WERI-Rb-1 (cell line): ENCODE data around the gene MFSD6.
A peak's percentile ranks its signal among the peaks of the same experiment; 100 is the strongest.
"Not testable (repeated sequence)": the region's sequence is repeated elsewhere in the genome, so short reads cannot be mapped to it uniquely, and the experiment has no call there.

Experiments used
- DNase-seq: peaks from one replicate; pipeline ENCODE4 v3.0.0-alpha.2; 2020
- H3K27ac ChIP-seq: fragments of 250-450 bp; sonication (Bioruptor Pico); 2 replicates; pipeline ENCODE4 v1.5.1; 2020; ENCODE audit warnings: mild to moderate bottlenecking, moderate library complexity
- H3K27me3 ChIP-seq: fragments of 250-450 bp; sonication (Bioruptor Pico); 2 replicates; pipeline ENCODE4 v1.5.1; 2021; ENCODE audit warnings: mild to moderate bottlenecking, low read depth, moderate library complexity; ENCODE audit not compliant: insufficient read depth, severe bottlenecking
- H3K36me3 ChIP-seq: fragments of 250-450 bp; sonication (Bioruptor Pico); 2 replicates; pipeline ENCODE4 v1.5.1; 2020; ENCODE audit warnings: mild to moderate bottlenecking, moderate library complexity
- H3K4me3 ChIP-seq: 2 replicates; pipeline ENCODE4 v1.5.1; 2011; ENCODE audit warnings: low read depth, mild to moderate bottlenecking, control low read depth, low read length
- H3K9me3 ChIP-seq: fragments of 250-450 bp; sonication (Bioruptor Pico); 2 replicates; pipeline ENCODE4 v1.5.1; 2021; ENCODE audit warnings: mild to moderate bottlenecking, moderate library complexity; ENCODE audit not compliant: severe bottlenecking
- CTCF ChIP-seq: IDR thresholded peaks from 2 replicates; pipeline ENCODE4 v1.5.1; 2011; ENCODE audit warnings: low read depth, mild to moderate bottlenecking, control low read depth, inconsistent platforms, low read length

The MFSD6 gene

DNA sequence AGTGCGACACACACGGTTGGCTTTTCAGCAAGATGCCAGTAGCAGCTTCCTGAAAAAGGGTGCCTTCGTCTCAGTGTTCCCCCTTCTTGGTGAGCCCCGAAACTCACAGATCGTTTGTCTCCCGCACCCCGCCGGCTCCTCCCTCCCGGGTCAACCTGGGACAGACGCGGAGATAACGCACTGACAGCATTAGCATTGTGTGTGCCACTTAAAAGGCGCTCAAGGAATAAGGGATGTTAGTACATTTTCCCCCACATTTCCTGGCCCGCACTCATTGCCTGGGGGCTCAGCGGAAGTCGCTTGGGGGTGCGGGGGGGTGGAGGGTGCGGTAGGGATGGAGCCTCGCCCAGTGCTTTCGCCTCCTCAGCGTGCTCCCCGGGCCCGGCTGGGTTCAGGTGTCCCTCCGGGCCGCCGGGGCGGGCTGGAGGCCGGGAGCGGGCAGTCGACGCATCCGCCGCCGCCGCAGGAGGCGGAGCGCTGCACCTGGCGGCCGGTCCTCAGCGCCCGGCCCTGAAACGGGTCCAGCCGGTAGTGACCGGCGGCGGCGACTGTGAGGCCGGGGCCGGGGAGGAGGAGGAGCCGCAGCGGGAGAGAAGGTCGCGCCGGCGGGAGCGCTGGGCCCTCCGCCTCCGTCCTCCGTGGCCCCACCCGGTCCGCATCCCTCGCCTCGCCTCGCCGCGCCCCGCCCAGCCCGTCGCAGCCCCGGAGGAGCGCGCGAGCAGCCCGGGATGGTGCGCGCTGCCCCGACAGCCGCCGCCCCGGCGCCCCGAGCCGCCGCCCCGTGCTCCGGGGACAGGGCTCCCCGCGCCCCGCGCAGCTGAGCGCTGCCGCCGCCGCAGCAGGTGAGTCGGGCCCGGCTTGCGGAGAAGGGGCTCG is at the start of gene MFSD6:
Gene MFSD6, plus strand, starts transcription at position 694 of the 876 bp plus-strand sequence. CDS start 27,675 bp downstream, outside the sequence.
- Histone ChIP-seq H3K27ac (peak within 1 kb of the TSS; percentile 66), H3K27me3 (no peaks in the 10 kb centered on the region), H3K36me3 (no peaks in the 10 kb centered on the region), H3K9me3 (no peaks in the 10 kb centered on the region), H3K4me3 (peak within 1 kb of the TSS; percentile 70)
- peak; percentile 49 for DNase-seq
- TF ChIP-seq CTCF, result no peak

DNA sequence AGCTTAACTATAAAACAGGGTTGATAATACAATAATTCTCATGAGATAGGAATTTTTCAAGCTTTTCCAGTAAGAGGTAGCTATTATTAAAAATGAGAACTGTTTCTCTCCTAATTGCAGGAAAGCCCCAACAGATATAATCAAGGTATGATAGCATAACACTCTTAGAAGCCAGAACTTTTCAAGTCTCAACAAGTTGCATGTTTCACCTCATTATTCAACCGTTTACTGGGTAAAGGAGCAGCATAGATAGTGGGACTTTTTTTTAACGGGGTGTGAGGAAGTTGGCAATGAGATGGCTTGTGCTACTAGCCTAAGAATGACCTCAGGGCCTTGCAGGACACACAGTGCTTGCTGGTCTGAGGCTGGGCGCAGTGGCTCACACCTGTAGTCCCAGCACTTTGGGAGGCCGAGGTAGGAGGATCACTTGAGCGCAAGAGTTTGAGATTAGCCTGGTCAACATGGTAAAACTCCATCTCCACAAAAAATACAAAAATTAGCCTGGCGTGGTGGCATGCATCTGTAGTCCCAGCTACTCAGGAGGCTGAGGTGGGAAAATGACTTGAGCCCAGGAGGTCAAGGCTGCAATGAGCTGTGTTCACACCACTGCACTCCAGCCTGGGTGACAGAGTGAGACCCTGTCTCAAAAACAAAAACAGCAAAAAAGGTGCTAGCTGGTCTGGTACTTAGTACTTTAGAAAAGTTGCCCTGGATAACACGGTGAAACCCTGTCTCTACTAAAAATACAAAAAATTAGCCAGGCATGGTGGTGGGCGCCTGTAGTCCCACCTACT is 49.3 kb upstream of the MFSD6 start:
- H3K4me3 ChIP-seq, H3K27ac ChIP-seq, DNase-seq: not testable (repeated sequence)

GRCh38 chr2:190360561-190360960 is 47.6 kb upstream of the MFSD6 start:
- DNase-seq, result no peak
- no peak for TF ChIP-seq CTCF
- H3K9me3 ChIP-seq, result no peaks in the 10 kb centered on the region
- no peak overlapping the region for H3K4me3 ChIP-seq
- H3K36me3 ChIP-seq, result no peaks in the 10 kb centered on the region
- no peaks in the 10 kb centered on the region for H3K27me3 ChIP-seq
- H3K27ac ChIP-seq, result no peak overlapping the region

More for the DNA sequence above, 49.3 kb upstream of the MFSD6 start:
- not testable (repeated sequence) for H3K9me3 ChIP-seq, H3K27me3 ChIP-seq, H3K36me3 ChIP-seq

DNA sequence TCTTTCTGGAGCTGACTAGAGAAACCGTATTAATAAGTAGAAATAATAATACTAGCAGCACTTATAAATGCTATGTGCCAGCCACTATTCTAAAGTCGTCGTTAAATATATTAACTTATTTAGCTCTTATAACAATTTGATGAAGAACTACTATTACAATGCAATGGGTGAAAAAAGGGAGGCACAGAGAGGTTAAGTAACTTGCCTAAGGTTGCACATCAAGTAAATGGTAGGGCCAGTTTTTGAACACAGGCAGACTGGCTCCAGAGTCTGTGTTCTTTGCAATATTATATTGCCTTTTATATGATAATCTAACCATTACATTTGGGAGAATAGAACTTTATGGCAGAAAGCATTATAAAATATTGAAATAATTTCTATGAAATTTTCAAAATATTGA is 47.2 kb upstream of the MFSD6 start:
- no peak for TF ChIP-seq CTCF
- Histone ChIP-seq H3K9me3 (no peaks in the 10 kb centered on the region), H3K36me3 (no peaks in the 10 kb centered on the region), H3K27me3 (no peaks in the 10 kb centered on the region), H3K4me3 (no peak overlapping the region), H3K27ac (no peak overlapping the region)
- DNase-seq, result no peak

DNA sequence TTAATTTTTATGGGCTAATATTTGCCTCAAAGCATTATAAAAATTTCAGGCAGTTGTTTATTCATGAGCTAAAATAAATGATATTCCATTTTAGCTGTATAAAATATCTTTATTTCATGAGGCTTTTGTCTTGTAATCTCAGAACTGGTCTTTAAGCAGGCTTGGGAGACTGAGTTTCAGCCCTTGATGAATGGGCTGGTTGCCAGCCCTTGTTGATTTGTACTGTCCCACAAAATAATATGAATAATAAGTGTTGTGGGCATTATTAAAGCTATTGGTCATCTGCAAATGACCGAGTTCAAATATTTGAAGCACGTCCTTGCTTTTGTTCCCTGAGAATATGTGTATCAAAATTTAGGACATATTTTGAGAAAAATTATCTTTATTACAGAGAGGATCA is 46.6 kb upstream of the MFSD6 start:
- no peak for DNase-seq
- no peaks in the 10 kb centered on the region for H3K9me3 ChIP-seq
- no peaks in the 10 kb centered on the region for H3K36me3 ChIP-seq
- no peak overlapping the region for H3K27ac ChIP-seq
- no peaks in the 10 kb centered on the region for H3K27me3 ChIP-seq
- no peak for TF ChIP-seq CTCF
- H3K4me3 ChIP-seq, result no peak overlapping the region

DNA sequence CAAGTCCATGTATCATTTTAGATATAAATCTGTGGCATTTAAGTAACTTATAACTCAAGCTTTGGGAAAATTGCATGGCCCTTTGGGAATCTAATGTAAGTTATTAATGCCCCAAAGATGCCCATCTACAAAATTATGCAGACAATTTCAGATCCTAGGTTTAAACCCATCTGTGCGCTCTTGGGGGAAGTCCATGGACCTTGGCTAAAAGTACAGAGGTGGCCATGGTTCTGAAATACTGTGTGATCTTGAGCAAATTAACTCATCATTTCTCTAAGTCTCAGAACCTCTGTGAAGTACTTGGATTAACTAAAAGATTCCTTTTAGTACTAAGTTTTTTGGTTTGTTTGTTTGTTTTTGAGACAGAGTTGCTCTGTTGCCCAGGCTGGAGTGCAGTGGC is 45.3 kb upstream of the MFSD6 start:
- no peaks in the 10 kb centered on the region for H3K27me3 ChIP-seq
- H3K36me3 ChIP-seq, result no peaks in the 10 kb centered on the region
- H3K27ac ChIP-seq, result no peak overlapping the region
- H3K9me3 ChIP-seq, result no peaks in the 10 kb centered on the region
- no peak for DNase-seq
- TF ChIP-seq CTCF, result no peak
- no peak overlapping the region for H3K4me3 ChIP-seq
